CD4-positive, alpha-beta T cell treated with Interleukin-6 for 4 hours (primary cell): Measurements from ENCODE around the gene JPH3.

Experiments used
- DNase-seq: peaks from one replicate; pipeline ENCODE4 v3.0.0-alpha.2; 2020; ENCODE audit warnings: mixed read lengths

Gene JPH3

GRCh38 chr16:87628246-87628923, 26.1 kb downstream of the JPH3 start:
- DNase-seq = no peak

DNA sequence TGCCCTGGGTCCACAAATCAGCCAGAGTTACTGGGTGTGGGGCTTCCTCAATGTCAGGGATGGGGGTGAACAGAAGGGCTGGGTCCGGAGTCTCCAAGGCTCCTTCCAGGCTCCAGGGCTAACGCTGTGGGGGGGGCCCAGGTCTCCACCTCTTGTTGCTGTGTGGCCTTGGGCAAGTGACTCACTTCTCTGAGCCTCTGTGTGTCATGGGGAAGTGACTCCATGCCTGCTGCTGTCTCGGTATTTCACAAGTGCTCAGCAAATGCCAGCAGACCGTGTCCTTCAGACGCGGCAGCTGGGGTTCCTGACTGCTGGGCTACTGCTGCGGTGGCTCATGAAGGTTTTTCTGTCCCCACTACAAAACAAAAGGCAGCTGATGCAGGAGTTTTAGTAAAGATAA, 26.6 kb downstream of the JPH3 start:
- DNase-seq = no peak

DNA sequence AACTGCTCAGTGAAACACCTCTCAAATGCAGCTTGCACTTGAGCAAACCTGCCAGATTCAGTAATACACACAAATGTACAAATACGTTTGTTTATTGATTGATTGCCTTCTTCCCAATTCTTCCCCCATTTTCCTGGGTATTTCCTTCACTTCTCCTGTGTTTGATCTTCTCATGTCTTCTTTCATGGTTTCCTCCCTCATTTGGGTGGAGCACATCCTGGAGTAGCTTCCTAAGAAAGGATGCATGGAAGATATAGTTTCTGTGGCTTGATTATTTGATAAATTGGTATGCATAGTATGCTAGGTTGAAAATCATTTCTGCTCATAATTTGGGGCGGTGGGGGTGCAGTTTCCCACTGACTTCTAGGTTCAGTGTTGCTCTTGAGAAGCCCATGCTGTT, 28.8 kb downstream of the JPH3 start:
- DNase-seq = no peak

DNA sequence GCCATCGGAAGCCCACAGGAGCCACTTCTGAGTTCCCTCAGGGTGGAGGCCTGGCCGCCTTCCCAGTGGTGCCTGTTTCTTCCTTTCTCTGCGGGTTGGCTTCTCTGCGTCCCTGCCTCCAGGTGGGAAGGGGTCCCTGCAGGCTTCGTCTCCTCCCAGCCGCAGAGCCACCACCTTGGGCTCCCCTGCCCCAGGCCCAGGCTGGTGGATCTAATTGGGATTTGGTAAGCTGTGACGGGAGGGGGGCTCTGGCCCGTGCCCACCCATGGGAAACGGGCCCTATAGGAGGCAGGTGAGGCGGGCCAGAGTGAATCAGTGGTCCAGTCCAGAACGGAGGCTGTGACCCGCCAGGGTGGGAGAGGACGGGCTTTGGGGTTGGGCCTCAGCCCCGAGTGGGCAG, 32.1 kb downstream of the JPH3 start:
- DNase-seq = no peak

DNA sequence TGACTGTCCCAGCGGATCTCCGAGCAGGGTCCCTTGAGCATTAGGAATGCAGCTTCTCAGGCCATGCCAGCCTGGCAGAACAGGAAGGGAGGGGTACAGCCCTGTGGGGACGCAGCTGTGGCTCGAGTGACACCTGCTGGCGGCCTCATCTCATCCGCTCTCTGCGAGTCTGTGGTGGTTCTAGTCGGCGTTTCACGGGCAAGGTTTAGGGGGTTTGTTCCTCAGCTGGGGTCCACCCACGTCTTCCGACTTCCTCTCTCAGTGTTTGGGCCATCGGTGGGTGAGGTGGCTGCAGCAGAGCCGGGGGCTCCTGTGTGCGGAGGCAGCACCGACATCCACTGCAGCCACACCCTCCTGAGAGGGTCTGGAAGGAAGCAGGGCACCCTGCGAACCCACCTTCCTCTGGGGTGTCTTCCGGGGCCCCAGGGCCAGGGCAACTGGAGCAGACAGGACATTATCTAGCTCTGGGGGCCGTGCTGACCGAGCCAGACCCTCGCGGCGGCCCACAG, 33.3 kb downstream of the JPH3 start:
- peak; percentile 81 for DNase-seq

- peak; percentile 88 for DNase-seq
Observed at GRCh38 chr16:87636050-87636684, 33.9 kb downstream of the JPH3 start.

GRCh38 chr16:87636741-87637140, 34.4 kb downstream of the JPH3 start:
- DNase-seq = no peak

- DNase-seq = no peak
Observed at GRCh38 chr16:87637357-87637756, 35.0 kb downstream of the JPH3 start.

- DNase-seq = no peak
Observed at GRCh38 chr16:87638736-87639135, 36.4 kb downstream of the JPH3 start.

DNA sequence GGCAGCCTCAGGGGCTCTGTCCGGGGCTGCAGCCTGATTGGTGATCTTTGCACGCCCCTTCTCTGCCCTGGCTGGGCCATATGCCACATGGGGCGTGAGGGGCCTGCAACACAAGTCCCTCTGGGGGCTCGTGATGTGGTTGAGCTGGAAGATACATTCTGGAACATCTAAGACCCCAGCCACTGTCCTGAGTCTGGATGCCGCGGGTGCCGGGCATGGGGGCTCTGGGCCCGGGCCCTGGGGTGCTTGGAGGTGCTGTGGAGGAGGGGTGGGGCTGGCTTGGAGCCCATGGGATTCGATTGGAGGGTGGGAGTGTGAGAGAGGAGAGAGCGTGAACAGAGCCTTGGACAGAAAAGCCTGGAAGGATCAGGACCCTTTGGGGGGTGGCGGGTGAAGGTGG, 39.4 kb downstream of the JPH3 start:
- no peak for DNase-seq

DNA sequence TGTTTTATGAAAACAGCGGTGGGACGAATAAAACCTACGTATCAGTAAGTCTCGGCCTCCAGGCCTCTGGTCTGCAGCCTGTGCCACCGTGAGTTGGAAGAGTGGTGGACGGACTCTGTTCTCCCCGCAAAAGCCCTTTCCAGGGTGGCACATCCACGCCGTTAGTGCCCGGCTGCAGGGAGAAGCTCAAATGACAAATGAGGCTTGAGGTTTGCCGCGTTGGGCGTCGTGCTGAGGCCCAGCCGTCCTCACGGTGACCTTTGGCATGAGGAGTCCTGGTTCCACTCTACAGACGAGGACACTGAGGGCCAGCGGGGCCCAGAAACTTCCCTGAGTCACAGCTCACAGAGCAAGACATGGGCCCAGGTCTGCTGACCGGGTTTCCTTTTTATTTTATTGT, 40.2 kb downstream of the JPH3 start:
- DNase-seq = no peak

- no peak for DNase-seq
Observed at GRCh38 chr16:87644186-87644585, 41.9 kb downstream of the JPH3 start.

GRCh38 chr16:87644596-87644995, 42.3 kb downstream of the JPH3 start:
- no peak for DNase-seq

- no peak for DNase-seq
Observed at GRCh38 chr16:87645802-87646201, 43.5 kb downstream of the JPH3 start.

GRCh38 chr16:87647431-87648185, 45.3 kb downstream of the JPH3 start:
- no peak for DNase-seq

- DNase-seq = no peak
Observed at GRCh38 chr16:87648236-87648635, 45.9 kb downstream of the JPH3 start.

DNA sequence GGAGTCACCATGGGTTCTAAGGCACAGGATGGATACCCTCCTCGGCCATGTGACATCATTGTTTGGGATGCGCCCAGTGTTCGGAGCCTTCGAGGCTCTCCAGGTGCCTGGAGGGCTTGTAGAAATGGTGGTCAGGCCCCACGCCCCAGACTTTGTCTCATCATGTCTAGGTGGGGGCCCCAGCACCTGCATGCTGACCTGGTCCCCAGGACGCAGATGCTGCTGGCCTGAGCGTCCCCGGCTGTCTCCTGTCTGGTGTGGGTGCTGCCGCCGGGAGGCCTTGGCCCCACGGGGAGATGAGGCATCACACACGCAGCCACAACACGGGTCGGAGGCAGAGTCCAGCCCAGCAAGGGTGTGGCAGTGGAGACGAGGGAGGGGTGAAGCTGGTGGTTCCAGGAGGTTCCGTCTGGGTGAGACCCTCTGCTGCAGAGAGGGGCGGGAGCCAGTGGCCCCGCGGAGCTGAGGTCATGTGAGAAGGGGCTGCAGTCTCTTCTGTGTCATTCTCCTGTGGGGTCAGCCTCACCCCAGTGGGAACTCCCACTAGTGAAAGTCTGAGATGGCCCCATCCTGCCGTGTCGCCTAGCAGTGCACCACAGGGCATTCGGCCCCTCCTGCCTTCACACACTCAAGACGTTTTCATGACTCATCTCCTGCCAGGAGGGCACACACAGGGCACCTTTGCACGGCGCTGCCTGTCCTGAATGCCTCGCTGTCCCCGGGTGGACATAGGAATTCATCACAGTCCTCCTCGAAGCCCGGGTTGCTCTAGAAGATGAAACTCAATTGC, 46.6 kb downstream of the JPH3 start:
- no peak for DNase-seq

- DNase-seq = no peak
Observed at GRCh38 chr16:87652386-87652785, 50.1 kb downstream of the JPH3 start.

DNA sequence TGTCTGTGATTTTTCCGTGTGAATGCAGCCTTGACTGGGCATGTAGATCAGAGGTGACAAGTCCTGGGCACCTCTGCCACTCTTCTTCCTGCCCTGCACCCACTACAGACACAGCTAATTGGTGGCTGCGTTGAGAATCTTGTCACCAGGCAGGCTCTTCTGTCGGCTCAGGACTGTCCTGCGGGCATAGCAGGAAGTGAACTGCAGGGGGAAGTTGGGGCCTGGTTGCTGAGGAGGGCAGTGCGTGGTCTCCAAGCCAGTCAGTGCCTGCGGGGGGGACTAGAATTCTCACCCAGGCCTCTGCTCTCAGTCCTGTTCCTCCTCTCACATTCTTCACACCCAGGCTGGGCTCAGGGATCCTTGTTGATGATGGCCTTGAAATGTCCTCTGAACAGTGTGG, 50.5 kb downstream of the JPH3 start:
- no peak for DNase-seq

- DNase-seq = no peak
Observed at GRCh38 chr16:87653234-87653633, 50.9 kb downstream of the JPH3 start.

DNA sequence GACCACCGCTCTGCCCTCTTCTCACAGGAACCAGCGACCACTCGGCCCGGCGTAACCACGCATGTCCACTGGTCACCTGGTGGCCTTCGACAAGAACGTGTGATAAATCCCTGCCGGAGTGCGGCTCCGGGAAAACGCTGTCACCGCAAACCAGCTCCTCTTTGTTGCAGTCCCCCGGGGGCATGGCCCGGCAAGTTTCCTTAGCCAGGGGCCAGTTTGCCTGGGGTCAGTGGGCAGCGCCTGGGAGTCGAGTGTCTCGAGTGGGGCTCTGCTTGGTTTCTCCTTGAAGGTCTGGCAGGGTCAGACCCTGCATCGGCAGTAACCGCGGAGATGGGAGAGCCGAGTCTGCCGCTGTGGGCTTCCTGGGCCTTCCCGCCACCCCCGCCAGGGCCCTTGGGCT, 52.5 kb downstream of the JPH3 start:
- DNase-seq = no peak

DNA sequence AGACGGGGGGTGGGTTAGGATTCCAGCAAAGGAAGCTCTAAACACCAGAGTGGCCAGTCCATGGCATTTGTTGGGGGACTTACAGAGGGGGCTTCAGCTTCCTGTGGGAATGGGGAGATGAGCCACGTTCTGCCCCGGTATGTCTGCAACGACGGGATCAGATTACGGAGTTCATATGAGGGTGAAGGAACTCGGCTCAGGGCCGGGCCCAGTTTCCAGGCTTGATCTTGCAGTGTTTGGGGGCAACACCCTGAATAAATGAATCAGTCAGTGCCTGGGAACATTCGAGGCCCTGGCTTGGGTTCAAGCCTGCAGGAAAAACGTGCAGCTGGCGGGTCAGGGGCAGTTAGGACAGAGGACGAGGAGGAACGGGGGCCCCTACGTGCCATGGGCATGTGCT, 54.0 kb downstream of the JPH3 start:
- DNase-seq = no peak

GRCh38 chr16:87657621-87658192, 55.4 kb downstream of the JPH3 start:
- no peak for DNase-seq
